Measurements from ENCODE around the gene CLIP4. TPM values are rescaled to one million over a fixed set of nuclear protein-coding genes. Genes with fewer than 3 reads are reported as not detected.

The CLIP4 gene
- total and polyA plus RNA-seq, 2 of the 13 experiments (the other 11 are each of a cell fraction or from before 2014, with no cell fraction given) = 0.46 to 0.49 TPM

- TF ChIP-seq ZNF891 (CRISPR knock-in tag; IDR thresholded peaks at IDR 0.05) (no peak), ZNF644 (CRISPR knock-in tag; IDR thresholded peaks at IDR 0.05; ENCODE audit: low read depth) (peak; percentile 50; the same call in 1 of the 2 replicates), CBX5 (CRISPR knock-in tag; IDR thresholded peaks at IDR 0.05; ENCODE audit: borderline replicate concordance) (peak; percentile 30; the same call in 1 of the 2 replicates), STAG1 (CRISPR knock-in tag; IDR thresholded peaks at IDR 0.05) (peak; percentile 38), ZFY (CRISPR knock-in tag; IDR thresholded peaks at IDR 0.05) (peak; percentile 40; the same call in 1 of the 2 replicates), CTCF (CRISPR knock-in tag; IDR thresholded peaks at IDR 0.05) (peak; percentile 37), THAP8 (CRISPR knock-in tag; IDR thresholded peaks at IDR 0.05; ENCODE audit: borderline replicate concordance) (no peak), FOSL2 (CRISPR knock-in tag; IDR thresholded peaks at IDR 0.05) (0 out of 2 replicates have a peak, but pooled peaks have one; percentile 8)
- BruUV-seq (replicated peaks) = no TSS peak
- Histone ChIP-seq H3K9me3 (ENCODE audit: low read length) (0 out of 2 replicates have a peak, but pooled peaks cover 5% of the 10 kb centered on the region), H3K79me2 (ENCODE audit: insufficient read depth, low read length) (no peaks in the 10 kb centered on the region), H4K20me1 (ENCODE audit: insufficient read depth, low read length) (no peaks in the 10 kb centered on the region), H2AFZ (ENCODE audit: low read length) (no peak overlapping the region), H3K36me3 (replicated peaks in 1 of 2; ENCODE audit: control insufficient read depth in 1 of 2, insufficient read depth in 2 of 2, low read length in 2 of 2) (no peaks in the 10 kb centered on the region), H3K27ac (ENCODE audit: extremely low read length, insufficient read depth, low read length) (no peak overlapping the region), H3K27me3 (ENCODE audit: control insufficient read depth in 1 of 2, insufficient read depth in 2 of 2, low read length in 2 of 2) (peaks cover 1 to 17% of the 10 kb centered on the region in 2 experiments; a peak in 2 of 5 replicates), H3K4me2 (ENCODE audit: low read depth, low read length) (no peak overlapping the region), H3K4me3 (replicated peaks in 1 of 3; ENCODE audit: insufficient read depth in 1 of 3, low read depth in 2 of 3, low read length in 3 of 3) (no peak overlapping the region), H3K9ac (ENCODE audit: insufficient read depth, low read depth, low read length) (no peak overlapping the region), H3K4me1 (ENCODE audit: insufficient read depth, low read length) (peaks cover 30% of the 10 kb centered on the region)
- ChIA-PET POLR2A (no interaction called here), CTCF (ENCODE audit: low intra/inter-chr PET ratio, low total read pairs) (no interaction called here)
- 0% methylated on average over 2 of the region's 2 CpGs for WGBS (ENCODE audit: low lambda C conversion rate)
- no peak for DNase-seq (ENCODE audit: low spot score)
- intact Hi-C loops (cut with micrococcal nuclease; ENCODE audit: unreplicated experiment) (loop anchor here (5.0 kb wide), 1 partner anchor 148 kb away; no protein-coding TSS in a partner anchor), in situ Hi-C loops (cut with HindIII; ENCODE audit: extremely low pct_ligation_motif_present, low pct_unique_long_range_greater_than_20kb) (no loop called here)
- peak; percentile 40 for FAIRE-seq
- ATAC-seq = peak; percentile 59
These were observed 9.8 kb upstream of the CLIP4 start for GRCh38 chr2:29105375-29105774.
